ENCODE results near the gene GASK1B. TPM values are rescaled to one million over a fixed set of nuclear protein-coding genes. Genes with fewer than 3 reads are reported as not detected.
A peak's percentile ranks its signal among the peaks of the same experiment; 100 is the strongest.

GASK1B gene
- total and polyA plus RNA-seq, 2 of the 13 experiments (the other 11 are each of a cell fraction or from before 2014, with no cell fraction given): 29.1 to 40.4 TPM

DNA sequence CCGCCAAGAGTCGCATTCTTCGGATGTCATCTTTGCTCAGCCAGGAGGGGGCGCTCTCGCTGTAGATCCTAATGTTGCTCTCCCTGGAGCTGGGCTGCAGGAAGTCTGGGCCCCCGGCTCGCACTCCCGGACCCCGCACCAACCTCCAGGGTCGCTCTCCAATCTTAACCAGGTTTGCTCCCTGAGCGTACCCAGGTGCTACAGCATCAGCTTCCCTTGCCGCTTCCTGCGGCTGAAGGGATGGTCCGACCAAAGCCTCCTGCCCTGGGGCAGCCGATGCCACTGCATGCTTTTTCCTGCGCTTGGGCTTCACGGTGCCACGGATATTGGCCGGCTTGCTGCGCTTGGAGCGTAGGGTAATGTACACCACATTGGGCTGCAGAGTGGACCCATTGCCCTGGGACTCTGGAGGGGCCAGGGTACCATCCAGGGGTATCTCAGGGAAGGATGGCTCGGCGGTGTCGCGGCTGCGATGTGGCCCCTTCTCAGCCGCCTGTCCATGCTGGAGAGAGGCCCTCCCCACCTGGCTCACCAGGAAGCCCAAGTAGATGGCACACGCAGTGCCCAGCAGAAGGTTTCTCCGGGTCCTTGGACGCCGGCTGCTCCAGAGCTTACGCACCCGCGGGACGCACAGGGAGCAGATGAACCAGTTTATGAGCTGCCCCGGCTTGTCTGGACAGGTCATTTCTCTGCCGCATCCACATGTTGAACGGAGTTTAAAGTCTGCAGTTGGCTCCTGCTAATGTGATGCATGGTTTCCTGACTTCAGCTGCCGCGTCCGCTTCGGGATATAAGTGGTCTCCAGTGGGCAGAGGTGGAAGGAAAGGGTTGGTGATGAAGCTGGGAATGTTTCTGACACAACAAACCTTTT lies 1.9 kb downstream of the GASK1B start (continued):
- TF ChIP-seq ZNF773 (CRISPR knock-in tag; IDR thresholded peaks at IDR 0.05; ENCODE audit: borderline replicate concordance): no peak
- TF ChIP-seq TRIM24 (CRISPR knock-in tag; IDR thresholded peaks at IDR 0.05): no peak
- no peak for TF ChIP-seq NR1H2 (CRISPR knock-in tag; IDR thresholded peaks at IDR 0.05; ENCODE audit: borderline replicate concordance, low read depth)
- TF ChIP-seq ELF3 (CRISPR knock-in tag; IDR thresholded peaks at IDR 0.05): peak; percentile 45; the same call in 1 of the 2 replicates
- TF ChIP-seq ZNF652 (CRISPR knock-in tag; IDR thresholded peaks at IDR 0.05; ENCODE audit: borderline replicate concordance, low read depth): no peak
- no peak for TF ChIP-seq MIXL1 (CRISPR knock-in tag; IDR thresholded peaks at IDR 0.05)
- no peak for TF ChIP-seq ATF7 (IDR thresholded peaks at IDR 0.05)
- TF ChIP-seq ATF7 (CRISPR knock-in tag; IDR thresholded peaks at IDR 0.05): no peak; the same call in 1 of the 2 replicates
- TF ChIP-seq, protein P1, sequence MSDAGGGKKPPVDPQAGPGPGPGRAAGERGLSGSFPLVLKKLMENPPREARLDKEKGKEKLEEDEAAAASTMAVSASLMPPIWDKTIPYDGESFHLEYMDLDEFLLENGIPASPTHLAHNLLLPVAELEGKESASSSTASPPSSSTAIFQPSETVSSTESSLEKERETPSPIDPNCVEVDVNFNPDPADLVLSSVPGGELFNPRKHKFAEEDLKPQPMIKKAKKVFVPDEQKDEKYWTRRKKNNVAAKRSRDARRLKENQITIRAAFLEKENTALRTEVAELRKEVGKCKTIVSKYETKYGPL (CRISPR knock-in tag; IDR thresholded peaks at IDR 0.05): no peak
- no peak for TF ChIP-seq ZSCAN9 (CRISPR knock-in tag; IDR thresholded peaks at IDR 0.05; ENCODE audit: borderline replicate concordance)
- no peak for TF ChIP-seq ZNF552 (CRISPR knock-in tag; IDR thresholded peaks at IDR 0.05; ENCODE audit: borderline replicate concordance)
- no peak for TF ChIP-seq SMARCE1 (IDR thresholded peaks at IDR 0.05; ENCODE audit: borderline replicate concordance)
- TF ChIP-seq, protein P2, sequence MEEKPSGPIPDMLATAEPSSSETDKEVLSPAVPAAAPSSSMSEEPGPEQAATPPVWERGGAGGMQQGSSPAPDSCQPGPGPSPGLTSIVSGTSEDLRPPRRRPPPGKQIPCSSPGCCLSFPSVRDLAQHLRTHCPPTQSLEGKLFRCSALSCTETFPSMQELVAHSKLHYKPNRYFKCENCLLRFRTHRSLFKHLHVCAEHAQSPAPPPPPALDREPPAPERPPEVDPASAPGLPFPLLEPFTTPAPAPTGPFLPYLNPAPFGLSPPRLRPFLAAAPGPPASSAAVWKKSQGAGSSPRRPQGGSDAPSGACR (CRISPR knock-in tag; IDR thresholded peaks at IDR 0.05): no peak
- TF ChIP-seq IRF1 (CRISPR knock-in tag; IDR thresholded peaks at IDR 0.05; ENCODE audit: low read depth): peak; percentile 47; the same call in 1 of the 2 replicates
- TF ChIP-seq NFATC3 (CRISPR knock-in tag; IDR thresholded peaks at IDR 0.05): no peak
- no peak for TF ChIP-seq KAT2B (IDR thresholded peaks at IDR 0.05; ENCODE audit: borderline replicate concordance, low read depth, low read length)
- TF ChIP-seq, protein P3, sequence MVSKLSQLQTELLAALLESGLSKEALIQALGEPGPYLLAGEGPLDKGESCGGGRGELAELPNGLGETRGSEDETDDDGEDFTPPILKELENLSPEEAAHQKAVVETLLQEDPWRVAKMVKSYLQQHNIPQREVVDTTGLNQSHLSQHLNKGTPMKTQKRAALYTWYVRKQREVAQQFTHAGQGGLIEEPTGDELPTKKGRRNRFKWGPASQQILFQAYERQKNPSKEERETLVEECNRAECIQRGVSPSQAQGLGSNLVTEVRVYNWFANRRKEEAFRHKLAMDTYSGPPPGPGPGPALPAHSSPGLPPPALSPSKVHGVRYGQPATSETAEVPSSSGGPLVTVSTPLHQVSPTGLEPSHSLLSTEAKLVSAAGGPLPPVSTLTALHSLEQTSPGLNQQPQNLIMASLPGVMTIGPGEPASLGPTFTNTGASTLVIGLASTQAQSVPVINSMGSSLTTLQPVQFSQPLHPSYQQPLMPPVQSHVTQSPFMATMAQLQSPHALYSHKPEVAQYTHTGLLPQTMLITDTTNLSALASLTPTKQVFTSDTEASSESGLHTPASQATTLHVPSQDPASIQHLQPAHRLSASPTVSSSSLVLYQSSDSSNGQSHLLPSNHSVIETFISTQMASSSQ (IDR thresholded peaks at IDR 0.05; ENCODE audit: low read depth): no peak
- TF ChIP-seq, protein P3 (CRISPR knock-in tag; IDR thresholded peaks at IDR 0.05; ENCODE audit: borderline replicate concordance): peak; percentile 31; the same call in 1 of the 2 replicates
- 0 out of 2 replicates have a peak, but pooled peaks have one; percentile 31 for TF ChIP-seq DMTF1 (CRISPR knock-in tag; IDR thresholded peaks at IDR 0.05)
- no peak; the same call in 1 of the 2 replicates for TF ChIP-seq ZSCAN25 (CRISPR knock-in tag; IDR thresholded peaks at IDR 0.05)
